ENCODE results near the gene ACACB.

The ACACB gene

DNA sequence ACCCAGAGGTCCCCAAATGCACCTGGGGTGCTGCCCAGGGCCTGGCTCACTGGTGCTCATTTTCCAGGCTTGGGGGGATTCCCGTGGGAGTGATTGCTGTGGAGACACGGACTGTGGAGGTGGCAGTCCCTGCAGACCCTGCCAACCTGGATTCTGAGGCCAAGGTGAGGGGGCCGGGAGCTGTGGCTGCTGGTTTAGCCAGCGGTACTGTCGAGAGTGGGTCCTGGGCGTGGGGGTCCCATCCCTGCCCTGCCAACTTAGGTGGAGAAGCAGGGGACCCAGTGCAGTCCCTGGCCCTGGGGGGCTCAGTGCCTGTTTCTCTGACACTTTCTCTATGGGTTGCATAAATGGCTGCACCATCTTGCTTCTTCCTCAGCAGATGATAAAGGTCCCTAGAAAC is 141.8 kb downstream of the ACACB start:
- Histone ChIP-seq H3K9me2 (ENCODE audit: low read depth, low read length) (no peaks in the 10 kb centered on the region), H3K4me1 (ENCODE audit: insufficient read depth, low read length, severe bottlenecking) (no peaks in the 10 kb centered on the region), H2AFZ (ENCODE audit: low read length) (no peak overlapping the region), H3K27ac (ENCODE audit: low read depth, low read length, poor library complexity, severe bottlenecking) (no peak overlapping the region), H3K4me3 (ENCODE audit: low read depth, low read length, poor library complexity, severe bottlenecking) (no peak overlapping the region), H3K27me3 (ENCODE audit: insufficient read depth, low read length) (no peaks in the 10 kb centered on the region), H3F3A (ENCODE audit: insufficient read depth, low read length) (no peaks in the 10 kb centered on the region), H3K4me2 (ENCODE audit: low read length) (no peak overlapping the region), H3K9ac (ENCODE audit: low read length) (no peak overlapping the region), H3K36me3 (ENCODE audit: insufficient read depth, low read length) (no peaks in the 10 kb centered on the region), H3K79me2 (ENCODE audit: insufficient read depth, low read length) (no peaks in the 10 kb centered on the region), H4K20me1 (ENCODE audit: insufficient read depth, low read length) (no peaks in the 10 kb centered on the region), H3K9me3 (ENCODE audit: low read length) (no peaks in the 10 kb centered on the region)
- TF ChIP-seq CTCF (IDR thresholded peaks at IDR 0.05; ENCODE audit: low read length), result no peak
- no peak for TF ChIP-seq EZH2 (IDR thresholded peaks at IDR 0.05; ENCODE audit: borderline replicate concordance, low read length)

GRCh38 chr12:109258607-109259544 is 142.5 kb downstream of the ACACB start:
- TF ChIP-seq EZH2 (IDR thresholded peaks at IDR 0.05; ENCODE audit: borderline replicate concordance, low read length) (no peak), CTCF (IDR thresholded peaks at IDR 0.05; ENCODE audit: low read length) (no peak)

DNA sequence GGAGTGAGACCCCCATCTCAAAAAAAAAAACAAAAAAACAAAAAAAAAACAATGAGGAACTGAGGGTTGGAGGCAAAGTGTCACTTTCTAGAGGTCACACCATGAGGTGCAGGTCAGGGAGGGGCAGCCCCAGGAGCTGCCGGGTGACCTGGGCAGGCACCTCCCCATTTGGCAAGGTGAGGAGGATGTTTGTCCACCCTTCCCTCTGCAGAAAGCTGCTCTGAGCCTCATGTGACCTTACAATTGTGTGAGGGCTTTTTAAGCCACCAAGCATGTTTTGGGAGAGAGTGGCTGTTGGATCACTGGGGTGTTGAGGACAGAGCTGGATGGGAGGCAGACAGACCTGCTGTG is 143.1 kb downstream of the ACACB start:
- Histone ChIP-seq H3K9ac (ENCODE audit: low read length) (no peak overlapping the region), H3K9me3 (ENCODE audit: low read length) (no peaks in the 10 kb centered on the region), H3K4me3 (ENCODE audit: low read depth, low read length, poor library complexity, severe bottlenecking) (no peak overlapping the region), H3K27ac (ENCODE audit: low read depth, low read length, poor library complexity, severe bottlenecking) (no peak overlapping the region), H3K79me2 (ENCODE audit: insufficient read depth, low read length) (no peaks in the 10 kb centered on the region), H3K4me1 (ENCODE audit: insufficient read depth, low read length, severe bottlenecking) (no peaks in the 10 kb centered on the region), H2AFZ (ENCODE audit: low read length) (no peak overlapping the region), H3F3A (ENCODE audit: insufficient read depth, low read length) (no peaks in the 10 kb centered on the region), H3K4me2 (ENCODE audit: low read length) (no peak overlapping the region), H4K20me1 (ENCODE audit: insufficient read depth, low read length) (no peaks in the 10 kb centered on the region), H3K36me3 (ENCODE audit: insufficient read depth, low read length) (no peaks in the 10 kb centered on the region), H3K27me3 (ENCODE audit: insufficient read depth, low read length) (no peaks in the 10 kb centered on the region), H3K9me2 (ENCODE audit: low read depth, low read length) (no peaks in the 10 kb centered on the region)
- TF ChIP-seq EZH2 (IDR thresholded peaks at IDR 0.05; ENCODE audit: borderline replicate concordance, low read length) (no peak), CTCF (IDR thresholded peaks at IDR 0.05; ENCODE audit: low read length) (no peak)

More at GRCh38 chr12:109258607-109259544, 142.5 kb downstream of the ACACB start:
- no peak overlapping the region for H3K9ac ChIP-seq (ENCODE audit: low read length)
- H3K9me3 ChIP-seq (ENCODE audit: low read length), result no peaks in the 10 kb centered on the region
- H3K4me3 ChIP-seq (ENCODE audit: low read depth, low read length, poor library complexity, severe bottlenecking), result no peak overlapping the region
- no peak overlapping the region for H3K27ac ChIP-seq (ENCODE audit: low read depth, low read length, poor library complexity, severe bottlenecking)
- no peaks in the 10 kb centered on the region for H3F3A ChIP-seq (ENCODE audit: insufficient read depth, low read length)
- H3K4me1 ChIP-seq (ENCODE audit: insufficient read depth, low read length, severe bottlenecking), result no peaks in the 10 kb centered on the region
- no peak overlapping the region for H2AFZ ChIP-seq (ENCODE audit: low read length)
- H3K27me3 ChIP-seq (ENCODE audit: insufficient read depth, low read length), result no peaks in the 10 kb centered on the region
- H3K36me3 ChIP-seq (ENCODE audit: insufficient read depth, low read length), result no peaks in the 10 kb centered on the region
- H4K20me1 ChIP-seq (ENCODE audit: insufficient read depth, low read length), result no peaks in the 10 kb centered on the region
- no peak overlapping the region for H3K4me2 ChIP-seq (ENCODE audit: low read length)
- H3K79me2 ChIP-seq (ENCODE audit: insufficient read depth, low read length), result no peaks in the 10 kb centered on the region
- no peaks in the 10 kb centered on the region for H3K9me2 ChIP-seq (ENCODE audit: low read depth, low read length)

Data from OCI-LY1 (cell line).